GM18861 (cell line): ENCODE measurements around the gene CREBBP.

Source experiments
- ATAC-seq: cut with Tn5 transposase; IDR thresholded peaks from one replicate; pipeline ENCODE4 v1.9.1; 2021; ENCODE audit not compliant: unreplicated experiment

Gene CREBBP

DNA sequence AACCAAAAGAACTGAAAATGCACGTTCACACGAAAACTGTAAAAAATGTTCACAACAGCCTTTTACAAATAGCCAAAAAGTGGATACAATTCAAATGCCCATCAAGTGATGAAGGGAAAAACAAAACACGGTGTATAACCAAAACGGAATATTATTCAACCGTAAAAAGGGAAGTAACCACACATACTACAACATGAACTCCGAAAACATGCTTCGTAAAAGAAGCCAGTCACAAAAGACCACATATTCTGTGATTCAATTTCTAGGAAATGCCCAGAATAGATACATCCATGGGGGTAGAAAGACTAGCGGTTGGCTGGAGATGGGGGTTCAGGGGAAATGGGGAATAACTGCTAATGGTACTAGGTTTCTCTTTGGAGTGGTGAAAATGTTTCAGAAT is 81.7 kb downstream of the CREBBP start:
- no peak for ATAC-seq

DNA sequence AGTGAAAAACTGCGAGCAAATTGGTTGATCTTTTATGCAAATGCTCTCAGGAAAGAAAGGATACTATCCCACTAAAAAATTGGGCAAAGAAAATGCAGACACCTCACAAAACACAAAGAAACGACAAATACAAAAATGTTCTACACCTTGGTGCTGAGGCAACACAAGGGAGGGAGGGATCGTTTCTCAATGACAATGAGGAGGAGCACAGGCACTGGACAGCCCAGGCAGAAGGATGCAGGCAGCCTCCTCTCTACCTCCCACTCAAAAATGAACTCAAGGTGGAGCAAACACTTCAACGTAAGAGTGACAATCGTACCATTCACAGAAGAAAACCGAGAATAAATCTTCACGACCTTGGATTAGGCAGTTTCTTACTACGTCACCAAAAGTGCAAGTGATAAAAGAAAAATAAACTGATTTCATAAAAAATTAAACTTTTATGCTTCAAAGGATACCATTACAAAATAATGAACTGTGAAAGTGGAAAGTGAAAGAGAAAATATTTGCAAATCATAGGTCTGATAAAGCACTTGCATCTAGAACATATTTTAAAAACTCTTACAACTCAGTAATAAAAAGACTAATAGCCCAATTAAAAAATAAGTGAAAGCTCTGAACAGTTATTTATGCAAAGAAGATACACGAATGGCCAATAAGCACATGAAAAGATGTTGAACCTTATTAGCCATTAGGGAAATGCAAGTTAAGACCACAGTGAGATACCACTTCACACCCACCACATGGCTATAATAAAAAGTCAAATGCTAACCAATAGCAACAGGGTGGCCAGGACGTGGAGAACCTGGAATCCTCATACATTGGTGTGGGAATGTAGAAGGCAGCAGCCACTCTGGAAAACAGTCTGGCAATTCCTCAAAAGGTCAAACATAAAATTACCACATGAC is 82.4 kb downstream of the CREBBP start:
- no peak for ATAC-seq

DNA sequence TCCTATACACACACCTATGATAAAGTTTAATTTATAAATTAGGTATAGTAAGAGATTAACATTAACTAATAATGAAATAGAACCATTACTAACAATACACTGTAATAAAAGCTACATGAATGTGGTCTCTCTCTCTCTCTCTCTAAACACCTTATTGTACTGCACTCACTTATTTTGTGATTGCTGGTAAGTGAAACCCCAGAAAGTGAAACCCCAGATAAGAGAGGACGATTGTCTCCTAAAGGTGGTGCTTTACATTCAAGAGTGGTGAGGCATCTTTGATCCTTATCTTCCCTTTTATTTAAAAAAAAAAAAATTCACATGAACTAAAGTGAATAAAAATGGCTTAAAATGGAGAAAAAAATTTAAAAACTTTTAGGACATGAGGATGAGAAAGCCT is 83.0 kb downstream of the CREBBP start:
- no peak for ATAC-seq

DNA sequence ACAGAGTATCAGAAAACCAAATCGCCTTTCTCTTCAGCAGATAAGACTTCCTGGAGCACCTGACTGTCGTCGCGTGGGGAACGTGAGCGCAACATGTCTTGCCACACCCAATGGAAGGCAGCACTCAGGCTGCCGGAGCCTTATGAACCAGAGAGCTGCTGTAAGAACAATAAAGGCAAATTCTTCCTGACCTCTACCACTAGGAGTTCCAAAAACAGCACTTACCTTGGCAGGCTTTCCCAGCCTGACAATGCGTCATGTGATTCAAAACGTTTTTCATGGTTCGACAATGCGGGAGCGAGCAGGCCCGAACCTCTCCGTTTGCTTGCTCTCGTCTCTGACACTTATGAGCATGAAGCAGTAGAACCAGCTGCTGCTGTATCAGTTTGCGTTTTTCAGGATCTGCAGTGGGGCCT is 87.3 kb downstream of the CREBBP start:
- ATAC-seq, result no peak

DNA sequence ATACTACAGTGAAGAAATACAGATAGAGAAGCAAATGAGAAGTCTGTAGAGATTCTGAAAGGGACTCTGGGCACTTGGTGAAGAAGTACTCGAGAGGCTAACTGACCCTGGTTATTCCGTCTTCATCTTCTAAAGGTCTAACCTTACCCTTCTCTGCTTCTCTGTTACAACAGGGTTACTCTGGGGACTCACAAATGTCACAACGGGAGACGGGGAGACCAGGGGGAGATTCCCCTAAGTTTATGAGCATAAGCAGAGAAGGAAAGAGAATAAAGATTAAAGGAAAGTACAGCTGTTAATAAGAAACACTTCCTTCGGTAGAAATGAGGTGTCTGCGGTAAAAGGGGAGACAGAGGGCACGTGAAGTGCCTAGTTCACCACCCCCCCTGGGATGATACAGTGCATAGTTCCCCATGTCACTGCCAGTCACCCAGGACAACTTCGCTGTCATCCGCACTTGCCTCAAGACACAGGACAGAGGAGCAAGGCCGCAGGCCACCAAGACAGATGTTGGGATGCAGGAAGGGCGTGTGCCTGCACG is 88.0 kb downstream of the CREBBP start:
- ATAC-seq, result no peak

DNA sequence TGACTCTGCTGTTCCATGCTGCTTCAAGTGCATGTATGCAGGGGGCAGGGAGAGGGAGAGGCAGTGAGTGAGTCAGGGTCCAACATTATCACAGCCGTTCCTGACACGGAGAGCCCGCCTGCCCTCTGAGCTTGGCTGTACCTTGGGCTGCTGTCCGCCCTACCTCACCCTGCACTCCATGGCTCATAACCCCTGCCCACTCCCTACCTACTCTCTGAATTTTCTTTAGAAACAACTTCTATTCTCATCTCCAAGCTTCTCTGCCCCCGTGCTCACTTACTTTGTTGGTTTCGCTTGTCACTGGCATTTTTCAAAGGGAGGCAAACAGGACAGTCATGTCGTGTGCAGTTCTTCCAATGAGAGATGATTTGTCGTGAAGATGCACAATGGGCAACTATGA is 88.8 kb downstream of the CREBBP start:
- no peak for ATAC-seq

DNA sequence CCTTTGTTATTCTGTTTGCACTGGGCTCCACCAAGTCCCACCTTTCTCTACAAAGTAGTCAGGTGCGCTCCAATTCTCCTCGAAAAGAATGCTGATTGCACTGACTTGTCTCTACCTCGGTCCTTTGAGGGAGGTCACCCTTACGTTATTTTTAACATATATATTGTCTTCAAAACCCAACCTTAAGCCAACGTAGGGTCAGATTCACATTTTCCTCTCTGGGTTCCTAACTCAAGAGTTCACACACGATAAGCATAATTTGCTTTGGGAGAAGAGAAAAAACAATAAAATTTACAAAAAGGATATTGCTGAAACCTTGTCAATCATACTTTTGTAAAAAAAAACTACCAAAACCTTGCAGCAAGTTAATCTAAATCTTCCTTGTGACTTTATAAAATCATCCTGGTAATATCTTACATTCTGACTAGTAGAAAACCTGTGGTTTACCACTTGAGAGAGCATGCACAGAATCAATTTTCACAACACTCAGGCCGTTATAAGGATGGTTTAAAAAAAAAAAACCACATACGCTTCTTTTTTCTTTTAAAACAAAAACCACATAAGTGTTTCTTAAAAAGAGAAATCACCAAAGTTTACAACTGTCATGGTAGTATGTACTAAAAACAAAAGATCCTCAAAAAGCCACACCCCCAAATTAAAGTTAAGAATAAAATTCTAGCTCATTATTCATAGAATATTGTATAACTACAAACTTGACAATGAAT is 91.0 kb downstream of the CREBBP start:
- ATAC-seq, result peak; percentile 49

DNA sequence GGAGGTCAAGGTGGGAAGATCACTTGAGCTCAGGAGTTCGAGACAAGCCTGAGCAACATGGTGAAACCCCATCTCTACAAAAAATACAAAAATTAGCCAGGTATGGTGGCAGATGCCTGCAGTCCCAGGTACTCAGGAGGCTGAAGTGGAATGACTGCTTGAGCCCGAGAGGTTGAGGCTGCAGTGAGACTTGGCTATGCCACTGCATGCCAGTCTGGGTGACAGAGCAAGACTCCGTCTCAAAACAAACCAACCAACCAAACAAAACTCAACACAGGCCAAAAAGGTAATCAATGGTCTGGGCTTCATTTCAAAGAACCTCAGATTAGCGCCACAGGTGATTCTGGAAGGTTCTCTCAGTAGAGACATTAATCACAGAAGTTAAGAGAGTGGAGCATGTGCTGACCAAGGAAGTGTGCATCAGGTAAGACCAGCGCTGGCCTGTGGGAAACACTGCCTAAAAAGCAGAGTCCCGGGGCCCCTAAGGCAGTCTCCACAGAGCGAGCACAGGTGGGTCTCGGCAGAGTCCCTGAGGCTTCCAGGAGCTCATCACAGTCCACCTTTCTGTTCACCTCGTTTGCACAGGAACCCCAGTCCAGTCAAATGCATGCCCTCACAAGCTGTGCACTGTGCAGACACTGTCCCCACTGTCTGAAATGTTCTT is 91.7 kb downstream of the CREBBP start:
- no peak for ATAC-seq

DNA sequence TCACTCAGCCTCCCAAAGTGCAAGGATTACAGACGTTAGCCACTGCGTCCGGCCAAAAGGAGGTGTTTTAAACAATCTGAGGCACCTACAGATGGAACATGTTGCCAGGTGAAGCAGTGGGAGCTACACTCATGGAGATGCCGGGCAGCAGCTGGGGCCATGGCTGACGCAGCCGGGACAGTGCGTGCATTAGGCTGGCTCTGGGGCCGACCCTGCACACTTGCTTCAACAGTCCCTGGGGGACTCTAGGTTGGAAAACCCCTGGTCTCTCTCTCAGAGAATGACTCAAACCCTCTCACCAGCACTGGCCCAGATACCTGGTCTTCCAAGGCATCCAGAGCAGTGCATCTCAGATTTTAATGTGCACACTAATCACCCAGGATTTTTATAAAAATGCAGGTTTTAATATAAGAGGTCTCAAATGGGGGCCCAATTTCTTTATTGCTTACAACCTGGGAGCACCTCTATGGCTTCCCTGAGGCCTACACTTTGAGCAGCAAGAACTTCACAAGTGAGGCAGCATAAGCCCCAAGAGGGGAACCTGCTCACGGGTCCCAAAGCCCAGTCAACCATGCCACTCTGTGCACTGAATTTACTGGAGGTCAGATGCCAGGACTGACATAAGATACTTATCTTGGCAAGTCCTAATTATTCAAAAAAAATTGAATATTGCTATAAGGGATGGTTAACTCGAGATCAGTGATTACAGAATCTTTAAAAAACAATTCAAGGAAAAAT is 92.4 kb downstream of the CREBBP start:
- peak; percentile 55 for ATAC-seq

DNA sequence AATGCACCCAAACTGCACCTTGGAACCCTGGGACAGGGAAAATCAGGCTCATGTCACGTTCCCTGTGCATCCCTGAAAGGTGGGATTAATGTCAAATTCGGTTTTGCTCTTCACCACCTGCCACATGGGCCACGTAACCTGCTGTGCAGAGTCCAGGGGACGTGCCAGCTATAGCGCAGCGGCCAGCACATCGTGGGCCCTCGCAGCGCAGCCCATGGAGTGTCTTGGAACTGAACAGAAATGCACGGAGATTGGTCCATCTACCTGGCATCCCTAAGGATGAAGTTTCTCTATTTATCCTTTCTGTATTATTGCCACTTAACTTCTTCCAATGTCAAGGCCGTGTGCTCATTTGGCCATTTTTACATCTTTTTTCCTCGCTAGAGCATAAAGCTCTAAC is 95.1 kb downstream of the CREBBP start:
- no peak for ATAC-seq

DNA sequence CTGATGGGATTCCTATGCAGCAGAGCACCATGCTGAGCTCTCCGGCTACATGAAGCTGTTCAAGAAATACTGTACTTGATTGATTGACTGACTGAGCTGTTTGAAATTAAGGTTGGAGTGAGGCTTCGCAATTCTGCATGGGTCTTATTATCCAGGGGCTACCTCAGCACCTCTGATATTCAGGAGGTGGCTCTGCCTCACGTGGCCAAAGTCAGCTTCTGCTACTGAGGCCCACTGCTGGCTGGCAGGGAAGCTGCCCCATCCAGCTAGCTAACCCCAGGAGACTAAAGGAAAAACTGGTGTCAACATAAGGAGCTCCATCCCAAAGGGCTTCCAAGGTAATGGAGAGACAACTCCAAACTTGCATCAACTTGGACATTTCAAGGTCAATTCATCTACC is 97.0 kb downstream of the CREBBP start:
- no peak for ATAC-seq

DNA sequence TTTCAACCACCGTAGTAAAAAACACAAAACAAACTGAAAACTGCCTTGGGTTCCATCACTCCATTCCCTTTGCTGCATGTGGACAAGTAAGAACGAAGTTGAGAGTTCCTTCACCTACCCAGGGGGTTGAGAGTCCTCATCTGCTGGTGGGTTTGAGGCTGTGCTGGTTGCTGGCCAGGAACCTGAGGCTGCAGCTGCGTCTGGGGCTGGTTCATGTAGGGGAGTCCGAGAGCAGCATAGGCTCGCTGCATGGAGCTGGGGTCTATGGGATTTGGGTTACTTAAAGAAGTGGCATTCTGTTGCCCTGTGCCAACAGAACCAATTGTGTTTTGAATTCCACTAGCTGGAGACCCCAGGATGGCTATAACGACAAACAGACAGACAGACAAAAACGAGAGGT is 97.9 kb downstream of the CREBBP start:
- ATAC-seq, result no peak

DNA sequence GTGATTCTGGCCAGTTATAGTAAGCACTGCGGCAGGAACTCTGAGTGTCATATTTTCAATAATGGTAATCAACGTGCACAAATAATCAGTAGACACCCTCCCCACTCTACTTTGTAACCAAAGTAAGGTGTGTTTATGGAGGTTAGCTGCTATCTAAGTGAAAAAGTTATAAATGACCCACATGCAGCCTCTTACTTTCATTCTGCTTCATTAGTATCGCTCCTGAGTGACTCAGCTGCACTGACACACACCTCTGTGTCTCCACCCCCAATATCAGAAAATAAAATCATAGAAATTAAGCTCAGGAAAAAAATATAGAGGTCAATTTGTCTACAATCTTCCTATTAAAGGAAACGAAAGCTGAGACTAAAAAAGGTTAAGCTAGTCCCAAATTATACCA is 99.1 kb downstream of the CREBBP start:
- ATAC-seq, result no peak

DNA sequence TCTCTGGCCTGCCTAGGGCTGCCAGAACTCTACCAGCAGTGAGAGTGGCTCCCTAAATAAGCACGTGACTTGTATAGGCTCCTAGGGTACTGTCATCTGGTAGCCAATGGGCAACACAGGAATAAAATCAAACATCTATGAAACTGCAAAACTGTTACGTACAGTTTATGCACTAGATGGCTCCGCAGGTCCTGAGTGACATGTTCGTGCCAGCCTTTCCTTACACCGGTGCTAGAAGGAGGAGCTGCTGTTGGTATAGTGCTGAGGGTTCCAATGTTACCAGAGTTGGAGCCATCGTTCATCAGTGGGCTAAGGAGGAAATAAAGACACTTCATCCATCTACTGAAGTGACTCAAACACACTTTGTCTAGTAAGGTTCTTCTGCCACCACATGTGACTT is 99.9 kb downstream of the CREBBP start:
- ATAC-seq, result no peak

DNA sequence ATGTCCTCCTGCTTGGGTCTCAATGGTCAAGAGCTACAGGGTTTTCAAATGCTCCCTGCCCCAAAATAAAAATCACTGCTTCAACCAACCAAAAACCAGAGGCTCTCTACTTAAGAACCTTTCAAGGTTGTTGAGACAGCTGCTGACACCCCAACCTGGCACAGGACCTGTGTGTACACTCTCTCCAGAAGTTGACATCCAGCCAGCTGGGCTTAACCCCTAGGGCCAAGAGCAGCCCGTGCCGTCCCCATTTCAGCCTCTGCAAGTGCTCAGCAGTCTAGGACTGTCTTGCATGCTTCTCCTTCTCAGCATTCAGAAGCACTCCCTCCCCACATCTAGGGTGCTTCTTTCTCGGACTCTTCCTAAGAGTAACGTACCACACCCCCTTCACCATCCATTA is 104.2 kb downstream of the CREBBP start:
- no peak for ATAC-seq

DNA sequence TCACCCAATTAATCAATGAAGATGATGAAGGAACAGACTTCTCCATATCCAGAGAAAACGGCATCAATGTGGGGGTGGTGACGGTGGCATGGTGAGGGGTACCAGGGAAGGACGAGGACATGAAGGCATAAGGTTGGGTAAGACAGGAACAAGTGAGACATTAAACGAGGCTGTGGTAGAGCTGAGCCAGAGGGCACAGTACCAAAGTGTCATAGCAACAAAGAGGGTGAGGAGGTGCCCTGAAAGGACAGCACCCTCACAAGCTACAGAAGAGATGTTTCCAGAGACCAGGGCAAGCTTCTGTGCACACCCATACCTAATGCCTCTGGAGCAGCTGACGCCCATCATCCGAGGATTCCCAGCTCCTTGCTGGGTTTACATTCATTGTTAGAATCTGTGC is 105.7 kb downstream of the CREBBP start:
- no peak for ATAC-seq

DNA sequence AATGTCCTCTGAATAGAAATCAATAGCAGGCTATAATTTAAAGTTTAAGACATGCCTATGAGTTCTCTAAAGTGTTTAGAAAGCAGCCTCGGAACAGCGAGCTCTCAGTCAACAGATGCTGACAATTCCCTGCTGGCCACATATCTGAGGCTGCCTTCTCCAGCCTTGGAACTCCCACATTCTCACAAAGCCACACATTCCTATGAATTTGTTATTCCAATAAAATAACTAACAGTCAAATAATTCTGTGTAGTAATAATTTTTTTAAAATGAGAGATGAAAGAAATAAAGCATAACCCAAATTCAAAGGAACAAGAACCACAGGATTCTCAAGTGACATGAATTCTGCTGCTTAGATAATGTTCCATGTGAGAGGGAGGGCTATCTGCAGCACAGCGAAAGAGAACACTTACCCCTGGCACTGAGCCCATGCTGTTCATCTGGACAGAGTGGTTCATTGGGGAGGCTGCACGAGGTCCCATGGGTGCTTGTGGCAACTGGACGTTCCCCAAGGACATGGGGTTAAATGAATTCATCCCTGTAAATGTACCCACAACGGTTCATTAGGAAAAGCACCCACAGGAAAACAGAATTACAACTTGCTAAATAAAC is 106.3 kb downstream of the CREBBP start:
- ATAC-seq, result no peak

DNA sequence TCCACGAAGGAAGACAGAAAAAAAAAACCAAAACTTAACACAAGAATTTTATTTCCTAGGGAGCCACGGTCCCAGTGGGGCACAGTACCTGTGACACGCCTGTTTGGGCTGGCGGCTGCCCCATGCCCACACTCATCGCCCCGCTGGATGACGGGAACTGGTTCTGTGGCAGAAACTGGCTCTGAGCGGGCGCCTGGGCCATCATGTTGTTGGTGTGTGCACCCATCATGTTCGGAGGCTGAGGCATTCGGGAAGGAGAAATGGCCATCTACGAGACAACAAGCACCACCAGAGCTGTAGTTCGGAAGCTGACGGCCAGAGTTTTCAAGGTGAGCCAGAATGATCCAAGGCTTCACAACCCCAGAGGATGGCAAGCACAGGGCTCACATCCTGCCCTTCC is 106.8 kb downstream of the CREBBP start:
- no peak for ATAC-seq

DNA sequence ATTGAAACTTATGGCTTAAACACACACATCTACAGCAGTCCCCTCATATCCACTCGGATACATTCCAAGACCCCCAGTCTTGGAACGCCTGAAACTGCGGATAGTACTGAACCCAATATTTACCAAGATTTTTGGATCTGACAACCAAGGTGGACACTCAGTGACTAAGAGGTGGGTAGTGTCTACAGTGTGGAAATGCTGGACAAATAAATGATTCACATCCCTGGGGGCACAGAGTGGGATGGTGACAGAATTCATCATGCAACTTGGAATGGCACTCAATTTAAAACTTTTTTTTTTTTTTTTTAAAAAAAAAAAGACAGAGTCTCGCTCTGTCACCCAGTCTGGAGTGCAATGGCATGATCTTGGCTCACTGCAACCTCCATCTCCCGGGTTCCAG is 109.0 kb downstream of the CREBBP start:
- ATAC-seq, result no peak

DNA sequence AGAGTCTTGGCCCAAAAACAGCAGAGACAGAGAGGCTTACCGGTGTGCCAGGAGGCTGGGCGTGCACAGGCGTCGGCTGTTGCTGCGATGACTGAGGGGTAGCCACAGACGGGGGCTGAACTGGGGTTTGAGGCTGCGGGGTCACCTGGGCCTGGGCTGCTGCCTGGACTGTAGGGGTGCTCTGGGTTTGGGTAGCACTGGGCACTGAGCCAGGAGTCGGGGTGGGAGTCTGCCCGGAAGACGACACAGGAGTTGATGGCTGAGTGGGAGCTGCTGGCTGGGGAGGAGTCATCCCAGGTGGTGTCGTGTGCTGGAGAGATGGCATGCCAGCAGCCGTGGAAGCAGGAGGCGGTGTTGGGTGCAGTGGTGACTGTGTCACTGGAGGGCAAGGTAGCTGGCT is 110.0 kb downstream of the CREBBP start:
- no peak for ATAC-seq

DNA sequence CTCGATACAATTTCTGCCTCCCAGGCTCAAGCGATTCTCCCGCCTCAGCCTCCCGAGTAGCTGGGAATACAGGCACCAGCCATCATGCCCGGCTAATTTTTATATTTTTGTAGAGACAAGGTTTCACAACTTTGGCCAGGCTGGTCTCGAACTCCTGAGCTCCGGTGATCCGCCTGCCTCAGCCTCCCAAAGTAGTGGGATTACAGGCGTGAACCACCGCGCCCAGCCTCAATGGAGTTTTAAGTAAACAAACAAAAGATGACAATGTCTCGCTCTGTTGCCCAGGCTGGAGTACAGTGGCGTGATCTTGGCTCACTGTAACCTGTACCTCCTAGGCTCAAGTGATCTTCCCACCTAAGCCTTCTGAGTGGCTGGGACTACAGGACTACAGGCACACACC is 110.6 kb downstream of the CREBBP start:
- ATAC-seq, result no peak
